NCI-H2107 (cell line): ENCODE data around the gene WNT8A.

Source experiments
- DNase-seq: peaks from one replicate; lab custom pipeline; 2025; lab: John Stamatoyannopoulos, UW

WNT8A gene

DNA sequence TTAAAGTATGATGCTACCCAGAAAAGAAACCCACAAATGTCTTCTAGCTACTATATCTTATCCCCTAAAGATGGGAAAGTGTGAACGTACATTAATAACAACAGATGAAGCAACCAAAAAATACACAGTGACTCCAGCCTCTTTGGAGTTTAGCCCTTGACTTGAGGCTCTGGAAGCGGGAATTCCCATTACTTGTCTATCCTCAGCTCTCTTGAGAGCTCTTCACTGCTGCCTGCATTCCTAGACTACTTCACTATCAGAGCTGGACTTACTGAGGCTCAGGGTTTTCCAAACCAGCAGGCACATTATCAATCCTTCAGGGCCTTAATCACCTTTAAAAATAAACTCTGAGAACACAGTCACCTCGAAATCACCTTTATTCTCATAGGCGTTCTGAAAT, 56.4 kb downstream of the WNT8A start:
- no peak for DNase-seq
